ENCODE results near the gene PTPN4. TPM values are rescaled to one million over a fixed set of nuclear protein-coding genes. Genes with fewer than 3 reads are reported as not detected.

Gene PTPN4
- total RNA-seq, 6 donors from 2014 or later = 15.3 to 112 (median 35.9) TPM

DNA sequence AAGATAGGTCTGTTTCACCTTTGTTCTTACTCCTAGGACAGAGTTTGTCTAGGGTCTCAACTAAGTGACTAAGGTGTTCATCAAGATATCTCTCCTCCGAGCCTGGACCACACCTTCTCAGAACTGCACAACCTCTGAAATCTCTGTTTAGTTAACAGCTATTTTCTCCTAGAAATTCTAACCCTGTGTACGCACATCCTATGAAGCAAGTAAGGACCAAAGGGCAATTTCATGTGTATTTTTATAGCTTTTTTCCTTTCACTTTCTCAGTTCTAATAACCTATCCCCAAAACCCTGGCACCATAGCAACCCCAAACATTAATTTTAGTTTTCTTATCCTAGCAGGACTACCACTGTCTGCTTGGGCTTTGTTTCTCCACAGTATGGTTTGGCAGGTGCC, 59.1 kb downstream of the PTPN4 start:
- no peak overlapping the region for H3K27ac ChIP-seq
- TF ChIP-seq POLR2AphosphoS5 (IDR thresholded peaks at IDR 0.05) (no peak), EP300 (IDR thresholded peaks at IDR 0.05) (no peak)
- TF ChIP-seq, protein P1, sequence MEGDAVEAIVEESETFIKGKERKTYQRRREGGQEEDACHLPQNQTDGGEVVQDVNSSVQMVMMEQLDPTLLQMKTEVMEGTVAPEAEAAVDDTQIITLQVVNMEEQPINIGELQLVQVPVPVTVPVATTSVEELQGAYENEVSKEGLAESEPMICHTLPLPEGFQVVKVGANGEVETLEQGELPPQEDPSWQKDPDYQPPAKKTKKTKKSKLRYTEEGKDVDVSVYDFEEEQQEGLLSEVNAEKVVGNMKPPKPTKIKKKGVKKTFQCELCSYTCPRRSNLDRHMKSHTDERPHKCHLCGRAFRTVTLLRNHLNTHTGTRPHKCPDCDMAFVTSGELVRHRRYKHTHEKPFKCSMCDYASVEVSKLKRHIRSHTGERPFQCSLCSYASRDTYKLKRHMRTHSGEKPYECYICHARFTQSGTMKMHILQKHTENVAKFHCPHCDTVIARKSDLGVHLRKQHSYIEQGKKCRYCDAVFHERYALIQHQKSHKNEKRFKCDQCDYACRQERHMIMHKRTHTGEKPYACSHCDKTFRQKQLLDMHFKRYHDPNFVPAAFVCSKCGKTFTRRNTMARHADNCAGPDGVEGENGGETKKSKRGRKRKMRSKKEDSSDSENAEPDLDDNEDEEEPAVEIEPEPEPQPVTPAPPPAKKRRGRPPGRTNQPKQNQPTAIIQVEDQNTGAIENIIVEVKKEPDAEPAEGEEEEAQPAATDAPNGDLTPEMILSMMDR (IDR thresholded peaks at IDR 0.05) = no peak
- H3K4me3 ChIP-seq = no peak overlapping the region
- H3K27me3 ChIP-seq = no peaks in the 10 kb centered on the region
- no peaks in the 10 kb centered on the region for H3K9me3 ChIP-seq
- no peaks in the 10 kb centered on the region for H3K36me3 ChIP-seq
- ATAC-seq (ENCODE audit: low FRiP score in 2 of 2) (no peak), DNase-seq (no peak)
- WGBS, 2 donors = 88 to 93% methylated on average over 2 of the region's 2 CpGs
- H3K4me1 ChIP-seq = peaks cover 0 to 6% (median 0%) of the 10 kb centered on the region in 4 donors

DNA sequence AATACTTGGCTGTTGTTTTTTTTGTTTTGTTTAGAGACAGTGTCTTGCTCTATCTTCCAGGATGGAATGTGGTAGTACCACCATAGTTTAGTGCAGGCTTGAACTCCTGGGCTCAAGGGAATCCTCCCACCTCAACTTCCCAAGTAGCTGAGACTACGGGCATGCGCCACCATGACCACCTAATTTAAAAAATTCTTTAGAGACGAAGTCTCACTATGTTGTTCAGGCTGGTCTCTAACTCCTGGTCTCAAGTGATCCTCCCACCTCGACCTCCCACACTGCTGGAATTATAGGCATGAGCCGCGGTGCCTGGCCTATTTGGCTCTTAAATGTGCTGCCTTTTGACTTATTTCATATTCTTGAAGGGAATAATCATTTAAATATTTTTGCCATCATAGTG, 60.1 kb downstream of the PTPN4 start:
- DNase-seq (no peak), ATAC-seq (ENCODE audit: low FRiP score in 2 of 2) (no peak)
- H3K4me3 ChIP-seq = no peak overlapping the region
- peak overlapping the region in 1 of 4 donors; percentile 28 for H3K27ac ChIP-seq
- H3K4me1 ChIP-seq = peaks cover 0 to 6% (median 0%) of the 10 kb centered on the region in 4 donors
- TF ChIP-seq, protein P1 (IDR thresholded peaks at IDR 0.05) = no peak
- no peak for TF ChIP-seq POLR2AphosphoS5 (IDR thresholded peaks at IDR 0.05)
- no peak for TF ChIP-seq EP300 (IDR thresholded peaks at IDR 0.05)
- no peak for TF ChIP-seq POLR2A (IDR thresholded peaks at IDR 0.05)
- H3K36me3 ChIP-seq = no peaks in the 10 kb centered on the region
- WGBS, 2 donors = 92 to 93% methylated on average over 6 of the region's 6 CpGs
- no peaks in the 10 kb centered on the region for H3K9me3 ChIP-seq
- no peaks in the 10 kb centered on the region for H3K27me3 ChIP-seq

DNA sequence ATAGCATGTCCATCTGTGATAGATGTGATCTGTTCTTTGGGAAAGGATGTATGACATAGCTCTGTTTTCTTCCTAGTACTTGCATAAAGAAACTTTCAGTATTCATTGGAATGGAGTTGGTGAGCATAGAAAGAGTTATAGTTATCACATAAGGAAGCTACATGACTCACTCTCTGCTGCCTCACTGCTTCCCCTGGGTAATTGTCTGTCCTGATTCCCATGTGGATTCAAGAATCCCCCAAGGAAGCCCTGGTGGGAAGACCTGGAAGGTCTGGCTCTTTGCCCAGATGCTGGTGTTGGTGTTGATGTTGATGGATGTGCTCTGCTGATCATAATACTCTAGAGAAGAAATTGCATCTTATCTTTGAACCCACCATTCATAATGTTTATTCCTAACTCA, 60.6 kb downstream of the PTPN4 start:
- TF ChIP-seq POLR2A (IDR thresholded peaks at IDR 0.05) (no peak), POLR2AphosphoS5 (IDR thresholded peaks at IDR 0.05) (no peak), EP300 (IDR thresholded peaks at IDR 0.05) (no peak)
- TF ChIP-seq, protein P1 (IDR thresholded peaks at IDR 0.05) = no peak
- H3K9me3 ChIP-seq = no peaks in the 10 kb centered on the region
- DNase-seq = no peak
- ATAC-seq (ENCODE audit: low FRiP score in 2 of 2) = no peak
- no peaks in the 10 kb centered on the region for H3K36me3 ChIP-seq
- H3K27ac ChIP-seq = peak overlapping the region in 1 of 4 donors; percentile 28
- peaks cover 0 to 6% (median 0%) of the 10 kb centered on the region in 4 donors for H3K4me1 ChIP-seq
- H3K27me3 ChIP-seq = no peaks in the 10 kb centered on the region
- H3K4me3 ChIP-seq = no peak overlapping the region

DNA sequence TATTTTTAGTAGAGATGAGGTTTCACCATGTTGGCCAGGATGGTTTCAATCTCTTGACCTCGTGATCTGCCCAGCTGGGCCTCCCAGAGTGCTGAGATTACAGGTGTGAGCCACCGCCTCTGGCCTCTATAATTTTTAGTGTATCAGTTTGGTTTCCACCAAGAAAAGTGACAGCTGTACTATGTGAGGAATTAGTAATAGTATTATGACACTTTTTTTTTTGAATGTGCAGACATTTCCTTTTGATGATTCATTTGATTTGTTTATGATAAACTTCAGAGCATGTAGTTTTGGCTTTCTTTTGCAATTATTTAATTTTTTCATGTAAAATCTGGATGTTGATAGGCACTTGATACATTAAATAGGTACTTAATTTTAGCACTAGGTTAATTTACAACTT, 61.5 kb downstream of the PTPN4 start:
- Histone ChIP-seq H3K36me3 (no peaks in the 10 kb centered on the region), H3K27me3 (no peaks in the 10 kb centered on the region), H3K9me3 (no peaks in the 10 kb centered on the region), H3K4me3 (no peak overlapping the region), H3K4me1 (peaks cover 0 to 6% (median 0%) of the 10 kb centered on the region in 4 donors), H3K27ac (no peak overlapping the region)
- WGBS, 2 donors = 89 to 91% methylated on average over 2 of the region's 2 CpGs
- TF ChIP-seq, protein P1 (IDR thresholded peaks at IDR 0.05) = no peak
- no peak for DNase-seq
- ATAC-seq (ENCODE audit: low FRiP score in 2 of 2) = no peak

DNA sequence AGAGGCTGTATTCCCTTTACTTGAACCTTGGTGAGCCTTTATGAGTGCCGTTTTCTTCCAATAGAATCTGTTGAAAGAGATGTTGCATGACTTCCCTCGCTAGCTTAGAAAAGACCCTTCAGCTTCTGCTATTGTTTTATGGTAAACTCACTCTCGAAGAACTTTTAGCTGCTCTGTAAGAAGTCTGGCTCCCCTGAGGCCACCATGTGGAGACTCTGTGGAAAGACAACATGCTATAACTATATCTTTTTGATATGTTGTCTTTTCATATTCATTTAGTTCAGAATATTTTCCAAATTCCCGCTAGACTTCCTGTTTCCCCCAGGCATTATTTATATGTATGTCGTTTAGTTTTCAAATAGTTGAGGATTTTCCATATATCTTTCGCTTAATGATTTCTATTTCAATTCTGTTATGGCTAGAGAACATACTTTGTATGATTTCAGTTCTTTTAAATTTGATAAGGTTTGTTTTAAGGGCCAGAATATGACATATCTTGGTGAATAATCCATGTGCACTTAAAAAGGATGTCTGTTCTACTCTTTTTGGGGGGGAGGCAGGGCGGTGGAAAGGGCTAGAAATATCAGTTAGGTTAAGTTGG, 64.1 kb downstream of the PTPN4 start:
- 44 to 52% methylated on average over 7 of the region's 7 CpGs for WGBS, 2 donors
- Histone ChIP-seq H3K4me1 (peaks cover 0 to 6% (median 0%) of the 10 kb centered on the region in 4 donors), H3K4me3 (no peak overlapping the region), H3K27ac (no peak overlapping the region), H3K36me3 (no peaks in the 10 kb centered on the region), H3K27me3 (no peaks in the 10 kb centered on the region), H3K9me3 (no peaks in the 10 kb centered on the region)
- no peak for TF ChIP-seq POLR2A (IDR thresholded peaks at IDR 0.05)
- TF ChIP-seq POLR2AphosphoS5 (IDR thresholded peaks at IDR 0.05) = no peak
- TF ChIP-seq, protein P1 (IDR thresholded peaks at IDR 0.05) = peak; percentile 30 to 62 (median 59)
- DNase-seq (no peak), ATAC-seq (ENCODE audit: low FRiP score in 2 of 2) (peak in 1 of 2 donors; percentile 63)
